Tibial artery (tissue), 4 donors: ENCODE data around the gene NUDT14.

Experiments
- DNase-seq, 2 donors: peaks; one replicate each; pipeline ENCODE4 v3.0.0-alpha.2; 2019
- H3K27ac ChIP-seq, 2 donors: fragments of 200-600 bp; sonication (generic) in 1 of 2; 1 replicate in 1 of 2; 2 replicates in 1 of 2; pipeline ENCODE4 v1.5.1; 2018 to 2019; ENCODE audit warnings: mild to moderate bottlenecking in 1 of 2
- H3K27me3 ChIP-seq, 2 donors: fragments of 200-600 bp; sonication (generic) in 1 of 2; one replicate each; pipeline versions ENCODE4 v1.5.1 to v1.6.0; 2016 to 2019
- H3K36me3 ChIP-seq, 3 donors: fragments of 200-600 bp; sonication (generic) in 2 of 3; one replicate each; pipeline ENCODE4 v1.5.1; 2016 to 2019; ENCODE audit warnings: mild to moderate bottlenecking in 2 of 3
- H3K4me1 ChIP-seq, 4 donors: fragments of 200-600 bp; sonication (generic) in 2 of 4; 1 replicate in 3 of 4; 2 replicates in 1 of 4; pipeline ENCODE4 v1.5.1; 2016 to 2019
- H3K4me3 ChIP-seq, 2 donors: fragments of 200-600 bp; sonication (generic) in 1 of 2; 1 replicate in 1 of 2; 2 replicates in 1 of 2; pipeline ENCODE4 v1.5.1; 2018 to 2019; ENCODE audit warnings: mild to moderate bottlenecking in 2 of 2
- H3K9me3 ChIP-seq, 3 donors: fragments of 200-600 bp; sonication (generic) in 1 of 3; one replicate each; pipeline ENCODE4 v1.5.1; 2016 to 2019
- CTCF ChIP-seq, 2 experiments: fragments of 200-600 bp in 1 of 2; fragments of 450-650 bp in 1 of 2; IDR thresholded peaks; one replicate each; pipeline ENCODE4 v1.5.1; 2017 to 2019; ENCODE audit warnings: antibody characterized with exemption in 2 of 2, mild to moderate bottlenecking in 1 of 2, moderate library complexity in 1 of 2
- intact Hi-C: fragments of 100-400 bp; cut with DNase I; formaldehyde crosslinking; loops from one replicate; pipeline ENCODE4 v1.15.0; 2023; ENCODE audit warnings: low total_unique reads

Gene NUDT14

DNA sequence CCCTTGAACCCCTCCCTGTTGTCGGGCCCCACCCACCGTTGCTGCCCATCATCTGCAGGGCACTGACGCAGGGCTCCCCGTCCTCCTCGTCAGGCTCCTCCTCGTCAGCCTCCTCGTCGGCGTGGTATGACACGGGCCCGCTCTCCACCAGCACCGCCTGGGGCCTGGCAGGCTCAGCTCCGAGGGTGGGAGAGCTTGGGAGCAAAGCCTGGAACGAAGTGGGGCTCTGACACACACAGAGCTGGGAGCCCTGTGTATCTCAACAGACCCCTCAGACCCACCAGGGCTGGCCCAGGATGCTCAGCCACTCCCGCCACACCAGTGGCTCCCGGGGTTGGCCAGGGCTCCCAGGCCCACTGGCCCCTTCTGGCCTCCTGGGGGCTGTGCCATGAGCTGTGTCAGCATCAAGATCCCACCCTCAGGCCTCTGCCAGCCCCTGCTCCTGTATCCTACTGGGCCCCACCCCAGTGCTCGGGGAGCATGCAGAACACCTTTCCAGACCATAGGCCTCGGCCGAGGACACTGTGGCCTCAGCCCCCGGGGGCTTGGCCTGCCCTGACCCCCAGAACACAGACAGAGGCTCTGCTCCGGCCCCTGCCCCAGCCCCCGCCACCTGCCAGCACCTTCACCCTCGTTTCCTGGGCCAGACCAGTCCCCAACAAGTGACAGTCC lies 30.1 kb upstream of the NUDT14 start:
- no peaks in the 10 kb centered on the region for H3K9me3 ChIP-seq
- DNase-seq, result no peak
- H3K27ac ChIP-seq, result no peak overlapping the region
- no peak overlapping the region for H3K4me3 ChIP-seq
- TF ChIP-seq CTCF (IDR thresholded peaks at IDR 0.05), result no peak
- intact Hi-C loops, result no loop called here
- H3K4me1 ChIP-seq, result peaks cover 0 to 8% (median 0%) of the 10 kb centered on the region in 4 donors
- H3K27me3 ChIP-seq, result no peaks in the 10 kb centered on the region
- peaks cover 8 to 70% (median 29%) of the 10 kb centered on the region in 3 donors for H3K36me3 ChIP-seq

DNA sequence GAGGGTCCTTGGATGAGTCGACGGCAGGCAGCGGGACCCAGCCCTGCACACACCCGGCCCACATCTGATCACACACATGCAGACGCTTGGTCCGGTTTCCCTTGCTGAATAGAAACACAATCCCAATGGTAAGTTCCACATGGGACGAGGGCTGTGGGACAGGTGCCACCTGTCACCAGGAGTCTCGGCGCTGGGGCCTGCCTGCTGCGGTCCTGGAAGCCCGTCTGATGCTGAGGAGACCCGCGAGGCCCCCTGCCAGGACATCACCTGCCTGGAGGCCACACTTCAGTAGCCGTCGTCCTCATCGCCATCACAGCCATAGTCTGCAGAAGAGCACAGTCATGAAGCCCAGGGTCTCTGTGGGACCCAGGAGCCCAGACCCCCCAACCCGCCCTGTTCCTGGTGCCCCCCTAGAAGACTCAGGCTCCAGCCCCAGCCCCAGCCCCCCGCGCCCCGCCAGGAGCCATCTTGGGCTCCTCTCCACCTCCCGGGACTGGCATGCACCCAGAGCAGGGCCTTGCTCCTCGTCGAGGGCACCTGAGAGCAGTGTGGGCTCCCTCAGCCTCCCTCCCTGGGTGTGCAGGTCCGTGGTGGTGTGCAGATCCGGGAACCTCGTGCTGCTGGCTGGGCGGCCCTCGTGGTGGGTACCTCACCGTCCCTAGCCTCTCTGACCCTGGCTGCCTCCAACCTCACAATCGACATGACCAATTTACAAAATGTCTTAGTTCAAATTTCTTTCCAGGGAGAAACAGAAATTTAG lies 29.3 kb upstream of the NUDT14 start:
- Histone ChIP-seq H3K4me1 (peaks cover 0 to 16% (median 5%) of the 10 kb centered on the region in 4 donors), H3K36me3 (peaks cover 7 to 66% (median 29%) of the 10 kb centered on the region in 3 donors), H3K9me3 (no peaks in the 10 kb centered on the region), H3K4me3 (no peak overlapping the region), H3K27me3 (no peaks in the 10 kb centered on the region), H3K27ac (no peak overlapping the region)
- intact Hi-C loops, result no loop called here
- TF ChIP-seq CTCF (IDR thresholded peaks at IDR 0.05), result no peak
- DNase-seq, result no peak

- Histone ChIP-seq H3K36me3 (peaks cover 7 to 62% (median 29%) of the 10 kb centered on the region in 3 donors), H3K27me3 (no peaks in the 10 kb centered on the region), H3K27ac (no peak overlapping the region), H3K9me3 (no peaks in the 10 kb centered on the region), H3K4me3 (no peak overlapping the region), H3K4me1 (peaks cover 0 to 24% (median 10%) of the 10 kb centered on the region in 4 donors)
- no peak for TF ChIP-seq CTCF (IDR thresholded peaks at IDR 0.05)
- intact Hi-C loops, result no loop called here
- no peak for DNase-seq
Observed at GRCh38 chr14:105209646-105210045, 28.5 kb upstream of the NUDT14 start.

DNA sequence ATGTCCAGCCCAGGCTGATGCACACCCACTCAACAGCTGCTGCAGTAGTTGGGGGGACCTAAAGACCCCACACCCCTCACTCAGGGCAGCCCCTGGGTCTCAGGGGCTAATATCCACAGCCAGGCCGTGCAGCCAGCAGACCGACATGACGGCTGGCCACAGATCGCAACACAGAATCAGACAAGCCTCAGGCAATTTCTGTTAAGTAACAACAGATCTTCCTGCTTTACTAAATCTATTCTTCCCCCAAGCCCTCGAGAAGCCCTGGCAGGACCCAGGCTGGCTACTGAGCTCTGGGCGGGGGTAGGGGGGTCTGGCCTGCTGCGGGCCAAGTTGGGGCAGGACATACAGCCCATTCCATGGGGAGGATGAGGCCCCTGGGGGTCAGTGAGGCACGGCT lies 28.0 kb upstream of the NUDT14 start:
- intact Hi-C loops, result no loop called here
- peaks cover 7 to 57% (median 29%) of the 10 kb centered on the region in 3 donors for H3K36me3 ChIP-seq
- no peaks in the 10 kb centered on the region for H3K9me3 ChIP-seq
- H3K27me3 ChIP-seq, result no peaks in the 10 kb centered on the region
- TF ChIP-seq CTCF (IDR thresholded peaks at IDR 0.05), result no peak
- no peak for DNase-seq
- peaks cover 0 to 29% (median 15%) of the 10 kb centered on the region in 4 donors for H3K4me1 ChIP-seq
- no peak overlapping the region for H3K27ac ChIP-seq
- no peak overlapping the region for H3K4me3 ChIP-seq

DNA sequence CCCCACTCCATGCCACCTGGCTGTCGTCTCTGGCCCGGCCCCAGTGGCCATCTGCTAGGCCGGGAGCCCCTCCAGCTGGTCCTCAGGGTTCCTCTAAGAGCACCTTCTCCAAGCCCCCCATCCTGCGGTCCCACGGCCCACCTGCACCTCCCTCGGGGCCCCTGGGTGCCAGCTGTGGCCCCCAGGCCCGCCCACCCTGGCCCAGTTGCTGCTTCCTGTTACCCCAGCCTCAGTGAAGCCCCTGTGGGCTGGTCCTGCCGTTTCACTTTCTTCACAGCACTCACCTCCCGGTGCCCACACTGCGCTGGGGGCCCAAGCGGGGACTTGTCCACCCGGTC lies 27.6 kb upstream of the NUDT14 start:
- Histone ChIP-seq H3K36me3 (peaks cover 7 to 53% (median 29%) of the 10 kb centered on the region in 3 donors), H3K27ac (no peak overlapping the region), H3K4me1 (peaks cover 0 to 33% (median 17%) of the 10 kb centered on the region in 4 donors), H3K27me3 (peaks cover 0 to 1% of the 10 kb centered on the region in 2 donors), H3K4me3 (no peak overlapping the region), H3K9me3 (no peaks in the 10 kb centered on the region)
- TF ChIP-seq CTCF (IDR thresholded peaks at IDR 0.05), result no peak
- intact Hi-C loops, result no loop called here
- DNase-seq, result no peak
